Measurements from ENCODE around the gene RABAC1.
"Not testable (repeated sequence)": the region's sequence is repeated elsewhere in the genome, so short reads cannot be mapped to it uniquely, and the experiment has no call there.

DNA sequence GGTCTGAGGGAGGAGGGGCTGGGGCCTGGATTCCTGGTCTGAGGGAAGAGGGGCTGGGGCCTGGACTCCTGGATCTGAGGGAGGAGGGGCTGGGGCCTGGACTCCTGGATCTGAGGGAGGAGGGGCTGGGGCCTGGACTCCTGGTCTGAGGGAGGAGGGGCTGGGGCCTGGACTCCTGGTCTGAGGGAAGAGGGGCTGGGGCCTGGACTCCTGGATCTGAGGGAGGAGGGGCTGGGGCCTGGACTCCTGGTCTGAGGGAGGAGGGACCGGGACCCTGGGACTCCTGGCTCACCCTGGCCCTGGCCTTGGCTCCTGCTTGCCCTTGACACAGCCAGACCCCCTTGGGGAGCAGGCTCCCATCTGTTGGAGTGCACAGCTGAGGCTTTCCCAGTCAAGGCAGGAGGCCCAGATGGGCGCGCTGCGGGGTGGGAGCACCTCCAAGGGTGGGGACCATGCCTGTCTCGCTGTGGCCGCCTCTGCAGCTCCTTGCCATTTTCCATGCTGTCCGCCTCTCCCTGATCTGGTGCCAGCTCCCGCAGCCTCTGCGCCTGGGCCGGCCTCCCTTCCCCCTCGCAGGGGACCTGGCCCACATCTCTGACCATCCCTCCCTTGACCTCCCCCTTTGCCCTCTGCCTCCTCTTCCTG, 32.9 kb upstream of the RABAC1 start:
- TF ChIP-seq POLR2AphosphoS5 (IDR thresholded peaks at IDR 0.05; ENCODE audit: insufficient read depth, low read depth, low read length); POLR2A (IDR thresholded peaks at IDR 0.05; ENCODE audit: low read depth, low read length): not testable (repeated sequence)

Measured in endothelial cell of umbilical vein (primary cell).